Endometrium (tissue), 2 donors: Measurements from ENCODE around the gene CIB2.

Experiments
- FAIRE-seq: peaks from 2 replicates; lab custom pipeline; 2012; peaks lifted over from hg19 to GRCh38; lab: Jason Lieb, UNC
- donor health status: control.
- donor health status: control.

The CIB2 gene

DNA sequence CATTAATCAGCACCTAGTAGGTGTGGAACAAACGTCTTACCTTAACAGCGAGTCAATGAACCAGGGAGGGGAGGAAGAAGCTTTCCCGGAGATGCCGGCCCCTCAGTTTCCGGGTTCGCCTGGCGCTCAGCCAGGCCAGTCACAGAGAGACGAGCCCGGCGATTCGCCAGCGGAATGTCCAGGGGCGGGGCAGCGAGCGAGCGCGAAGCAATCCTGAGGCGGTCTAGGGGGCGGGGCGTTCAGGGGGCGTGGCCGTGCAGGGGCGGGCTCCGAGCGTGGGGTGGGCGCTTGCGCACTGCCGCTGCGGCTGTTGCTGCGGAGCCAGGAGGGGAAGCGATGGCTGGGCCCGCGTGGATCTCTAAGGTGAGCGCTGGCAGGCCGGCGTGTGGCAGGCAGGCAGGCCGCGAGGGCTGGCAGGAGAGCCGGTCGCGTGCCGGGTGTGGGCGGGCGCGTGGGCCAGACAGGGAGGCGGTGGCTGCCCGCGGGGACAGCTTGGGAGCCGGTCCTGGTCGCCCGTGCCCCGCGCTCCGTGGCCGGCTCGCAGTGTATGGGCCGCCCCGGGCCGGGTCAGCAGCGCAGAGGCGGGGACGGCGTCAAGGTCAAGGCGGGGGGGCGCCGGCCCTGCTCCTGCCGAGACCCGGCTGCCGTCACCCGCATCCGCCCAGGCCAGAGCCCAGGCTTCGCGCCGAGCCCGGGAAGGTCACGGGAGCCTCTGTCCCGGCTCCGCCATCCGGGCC is 18.0 kb upstream of the CIB2 start, which contains the start of gene IDH3A:
IDH3A (plus strand) TSS at position 295 of the 737 bp plus-strand sequence; CDS start at position 337, 42 bp downstream.
- FAIRE-seq, result no peak

DNA sequence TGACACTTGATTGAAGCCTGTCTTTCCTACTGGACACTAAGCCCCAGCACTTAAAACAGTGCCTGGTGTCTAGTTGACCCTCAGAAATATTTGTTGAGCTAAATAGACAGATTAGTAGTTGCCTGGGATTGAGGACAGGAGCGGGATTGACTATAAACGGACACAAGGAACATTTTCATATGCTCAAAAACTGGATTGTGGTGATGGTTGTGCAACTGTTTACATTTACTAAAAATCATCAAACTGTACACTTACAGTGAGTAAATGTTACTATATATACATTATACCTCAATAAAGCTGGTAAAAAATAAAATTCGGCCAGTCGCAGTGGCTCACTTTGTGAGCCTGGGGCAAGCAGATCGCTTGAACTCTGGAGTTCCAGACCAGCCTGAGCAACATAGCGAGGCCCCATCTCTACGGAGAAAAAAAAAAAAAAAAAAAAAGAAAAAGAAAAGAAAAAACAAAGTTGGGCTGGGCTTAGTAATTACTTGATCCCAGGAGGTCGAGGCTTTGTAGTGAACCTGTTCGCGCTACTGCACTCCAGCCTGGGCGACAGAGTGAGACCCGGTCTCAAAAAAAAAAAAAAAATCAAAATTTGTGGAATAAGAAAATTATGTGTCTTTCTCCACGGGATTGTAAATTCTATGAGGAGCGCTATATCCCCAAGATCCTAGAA is 17.3 kb upstream of the CIB2 start:
- FAIRE-seq, result no peak

- no peak for FAIRE-seq
Observed at GRCh38 chr15:78147566-78147965, 16.3 kb upstream of the CIB2 start.

DNA sequence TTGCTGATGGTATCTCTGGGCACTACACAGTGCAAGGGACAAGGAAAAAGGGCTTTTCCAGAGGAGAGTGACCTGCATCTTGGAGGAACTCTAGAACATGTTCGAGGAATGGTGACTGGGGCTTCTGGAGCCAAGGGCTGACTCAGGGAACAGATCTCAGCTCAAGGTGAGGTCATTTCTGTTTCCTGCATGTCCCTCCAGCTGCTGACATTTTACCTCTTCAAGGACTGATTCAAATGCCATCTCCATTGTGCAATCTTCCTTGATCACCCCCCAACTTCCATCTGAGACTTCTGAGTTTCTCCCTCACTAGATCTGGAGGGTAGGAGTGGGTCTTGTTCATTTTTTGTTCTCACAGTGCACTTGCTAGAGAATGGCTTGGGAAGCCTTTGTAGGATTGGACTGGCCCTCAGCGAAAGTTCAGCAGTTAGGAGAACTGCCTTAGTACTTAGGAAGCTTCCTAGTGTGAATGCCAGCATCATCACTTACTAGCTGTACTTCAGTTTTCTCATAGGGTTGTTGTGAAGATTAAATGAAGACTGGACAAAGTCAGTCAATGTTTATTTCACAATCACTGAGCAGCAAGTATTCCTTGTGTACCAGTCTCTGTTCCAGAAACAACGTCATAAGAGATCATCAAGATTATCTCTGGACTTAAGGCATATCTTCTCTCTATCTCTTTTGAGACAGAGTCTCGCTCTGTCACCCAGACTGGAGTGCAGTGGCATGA is 15.3 kb upstream of the CIB2 start:
- FAIRE-seq, result no peak

DNA sequence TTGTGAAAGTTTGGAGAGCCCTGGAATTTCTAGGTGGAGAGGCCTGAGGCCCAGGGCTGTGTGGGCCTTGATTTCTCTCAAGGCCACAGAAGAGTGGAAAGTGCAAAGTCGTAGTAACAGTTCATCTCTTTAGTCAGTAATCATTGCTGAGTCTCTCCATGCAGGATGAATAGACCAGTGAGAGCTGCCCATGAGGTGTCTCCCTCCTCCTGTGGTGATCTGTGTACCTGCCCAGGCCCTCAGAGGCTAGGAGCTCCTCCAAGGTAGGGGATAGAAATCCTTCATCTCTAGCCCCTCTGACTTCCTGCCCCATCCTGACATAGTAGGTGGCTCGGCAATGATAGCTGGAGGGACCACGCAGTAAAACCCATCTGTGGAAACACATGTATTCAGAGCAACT is 11.1 kb upstream of the CIB2 start:
- no peak for FAIRE-seq

DNA sequence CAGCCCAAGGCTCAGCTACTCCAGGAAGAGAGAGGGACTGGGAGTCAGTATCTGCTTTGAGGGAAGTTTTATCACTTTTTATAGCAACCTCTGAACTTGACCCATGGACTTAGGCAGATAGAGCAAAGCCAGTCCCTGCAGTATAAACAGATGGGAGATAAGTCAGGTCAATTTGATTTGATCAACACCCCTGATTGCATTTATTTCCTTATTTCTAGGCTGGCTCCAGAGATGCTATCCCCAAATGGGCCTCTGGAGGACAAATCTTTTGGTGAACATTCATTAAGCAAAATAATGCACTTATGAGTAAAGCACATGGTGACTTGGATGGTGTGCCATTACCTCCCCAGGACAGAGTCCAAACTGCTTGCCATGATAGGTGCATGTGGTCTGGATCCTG is 9.0 kb upstream of the CIB2 start:
- no peak for FAIRE-seq

DNA sequence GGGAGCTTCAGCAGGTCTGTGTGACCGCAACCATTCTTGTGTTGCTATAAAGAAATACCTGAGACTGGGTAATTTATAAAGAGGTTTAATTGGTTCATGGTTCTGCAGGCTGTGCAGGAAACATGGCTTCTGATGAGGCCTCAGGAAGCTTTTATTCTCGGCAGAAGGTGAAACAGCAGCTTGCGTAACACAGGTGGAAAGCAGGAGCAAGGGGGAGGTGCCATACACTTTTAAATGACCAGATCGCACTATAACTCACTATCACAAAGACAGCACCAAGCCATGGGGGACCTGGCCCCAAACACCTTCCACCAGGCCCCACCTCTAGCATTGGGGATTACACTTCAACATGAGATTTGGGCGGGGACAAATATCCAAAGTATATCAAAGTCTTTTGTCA is 8.3 kb upstream of the CIB2 start:
- no peak for FAIRE-seq

- no peak for FAIRE-seq
Observed at GRCh38 chr15:78133801-78134200, 2.6 kb upstream of the CIB2 start.

DNA sequence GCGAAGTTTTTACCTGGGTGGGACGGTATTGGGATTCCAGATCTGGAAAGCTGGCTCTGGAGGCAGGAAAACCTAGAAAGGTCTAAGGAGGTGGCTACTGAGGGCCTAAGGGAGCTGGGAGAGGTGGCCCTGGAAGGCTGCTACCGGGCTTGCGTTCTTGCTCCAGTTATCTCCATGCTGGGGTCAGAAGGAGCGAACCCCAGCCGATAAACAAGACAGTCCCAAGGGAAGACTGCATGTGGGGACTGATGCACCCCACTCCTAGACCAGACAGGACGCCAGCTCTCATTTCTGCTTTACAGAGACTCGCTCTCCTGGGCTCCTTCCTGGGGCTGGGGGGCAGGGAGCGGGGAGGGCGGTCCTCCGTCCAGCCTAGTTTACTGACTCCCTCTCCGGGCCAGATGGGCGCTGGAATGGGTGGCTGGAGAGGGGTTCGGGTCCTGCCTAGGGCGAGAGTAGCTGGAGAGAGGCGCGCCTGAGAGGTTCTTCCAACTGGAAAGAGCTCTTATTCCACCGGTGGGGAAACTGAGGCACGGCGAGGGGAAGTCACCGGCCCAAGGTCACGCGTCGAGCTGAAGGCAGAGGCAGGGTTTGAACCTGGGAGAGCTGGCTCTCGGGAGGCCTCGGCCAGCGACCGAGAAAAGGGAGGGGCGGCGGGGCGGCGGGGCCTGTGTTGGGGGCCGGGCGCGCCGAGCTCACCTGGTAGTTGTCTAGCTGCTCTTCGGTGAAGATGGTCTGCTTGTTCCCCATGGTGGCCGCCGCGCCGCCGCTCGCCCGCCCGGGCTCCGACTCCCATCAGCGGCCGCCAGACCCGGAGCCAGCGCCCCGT is 565 bp downstream of the CIB2 start:
- no peak for FAIRE-seq

- FAIRE-seq, result no peak
Observed at GRCh38 chr15:78129751-78130287, 1.4 kb downstream of the CIB2 start.

GRCh38 chr15:78129077-78129750 is 2.0 kb downstream of the CIB2 start:
- no peak for FAIRE-seq

GRCh38 chr15:78127882-78128281 is 3.4 kb downstream of the CIB2 start:
- FAIRE-seq, result no peak

DNA sequence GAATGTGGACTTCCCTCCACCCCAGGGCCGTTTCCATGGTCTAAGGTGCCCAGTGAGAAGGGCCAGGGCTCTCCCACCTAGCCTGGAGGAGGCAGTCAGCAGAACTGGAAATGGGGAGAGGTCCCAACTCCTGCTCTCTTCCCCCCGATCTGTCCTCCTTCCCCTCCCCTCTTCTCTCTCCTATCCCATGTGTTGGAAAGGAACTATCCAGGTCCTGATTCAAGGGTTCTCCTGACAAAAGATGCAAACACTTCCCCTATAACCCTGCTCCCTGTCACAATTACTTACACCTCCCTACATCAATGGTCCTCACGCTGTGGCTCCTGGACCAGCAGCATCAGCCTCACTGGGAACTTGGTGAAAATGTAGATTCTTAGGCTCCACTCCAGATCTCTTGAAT is 6.0 kb downstream of the CIB2 start:
- FAIRE-seq, result no peak

DNA sequence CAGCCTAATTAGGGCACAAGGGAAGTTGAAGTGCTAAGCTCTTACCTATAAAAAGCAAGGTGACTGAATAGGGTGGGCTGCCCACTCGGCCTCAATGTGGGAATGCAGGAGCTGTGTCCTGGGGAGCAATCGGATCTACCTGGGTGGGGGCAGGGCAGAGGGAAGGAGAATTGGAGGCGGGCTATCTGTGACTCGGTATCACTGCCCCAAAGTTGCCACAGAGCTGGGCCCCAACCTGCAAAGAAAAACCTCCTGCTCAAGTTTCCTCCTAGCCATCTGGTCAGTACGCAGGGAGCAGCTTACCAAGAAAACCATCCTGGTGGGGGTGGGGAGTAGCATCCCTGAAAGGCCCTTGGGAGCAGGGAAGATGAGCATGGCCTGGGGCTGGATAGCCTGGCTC is 10.7 kb downstream of the CIB2 start:
- FAIRE-seq, result no peak

GRCh38 chr15:78112551-78112950 is 18.7 kb downstream of the CIB2 start:
- FAIRE-seq, result no peak

- FAIRE-seq, result no peak
Observed at GRCh38 chr15:78111788-78112187, 19.5 kb downstream of the CIB2 start.

GRCh38 chr15:78110916-78111475 is 20.2 kb downstream of the CIB2 start:
- FAIRE-seq, result no peak

GRCh38 chr15:78110096-78110495 is 21.1 kb downstream of the CIB2 start:
- FAIRE-seq, result no peak

- FAIRE-seq, result no peak
Observed at GRCh38 chr15:78109156-78109555, 22.1 kb downstream of the CIB2 start.

- FAIRE-seq, result no peak
Observed at GRCh38 chr15:78108300-78109084, 22.8 kb downstream of the CIB2 start.
